ENCODE measurements around the gene INMT. TPM values are rescaled to one million over a fixed set of nuclear protein-coding genes. Genes with fewer than 3 reads are reported as not detected.

Gene INMT
- total and polyA plus RNA-seq, 12 donors = 12.3 to 57.3 (median 26.9) TPM

GRCh38 chr7:30776971-30777370 lies 25.0 kb downstream of the INMT start:
- intact Hi-C loops (cut with DNase I) = no loop called here
- Histone ChIP-seq H3K27me3 (no peaks in the 10 kb centered on the region), H3K4me1 (peaks cover 4 to 53% (median 34%) of the 10 kb centered on the region in 9 donors), H3K4me3 (no peak overlapping the region), H3K36me3 (peaks cover 0 to 41% (median 3%) of the 10 kb centered on the region in 9 donors), H3K27ac (no peak overlapping the region), H3K9me3 (no peaks in the 10 kb centered on the region)
- DNase-seq = no peak
- TF ChIP-seq, protein P1, sequence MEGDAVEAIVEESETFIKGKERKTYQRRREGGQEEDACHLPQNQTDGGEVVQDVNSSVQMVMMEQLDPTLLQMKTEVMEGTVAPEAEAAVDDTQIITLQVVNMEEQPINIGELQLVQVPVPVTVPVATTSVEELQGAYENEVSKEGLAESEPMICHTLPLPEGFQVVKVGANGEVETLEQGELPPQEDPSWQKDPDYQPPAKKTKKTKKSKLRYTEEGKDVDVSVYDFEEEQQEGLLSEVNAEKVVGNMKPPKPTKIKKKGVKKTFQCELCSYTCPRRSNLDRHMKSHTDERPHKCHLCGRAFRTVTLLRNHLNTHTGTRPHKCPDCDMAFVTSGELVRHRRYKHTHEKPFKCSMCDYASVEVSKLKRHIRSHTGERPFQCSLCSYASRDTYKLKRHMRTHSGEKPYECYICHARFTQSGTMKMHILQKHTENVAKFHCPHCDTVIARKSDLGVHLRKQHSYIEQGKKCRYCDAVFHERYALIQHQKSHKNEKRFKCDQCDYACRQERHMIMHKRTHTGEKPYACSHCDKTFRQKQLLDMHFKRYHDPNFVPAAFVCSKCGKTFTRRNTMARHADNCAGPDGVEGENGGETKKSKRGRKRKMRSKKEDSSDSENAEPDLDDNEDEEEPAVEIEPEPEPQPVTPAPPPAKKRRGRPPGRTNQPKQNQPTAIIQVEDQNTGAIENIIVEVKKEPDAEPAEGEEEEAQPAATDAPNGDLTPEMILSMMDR (IDR thresholded peaks at IDR 0.05) = no peak
- no peak for ATAC-seq
- WGBS, 2 donors = 55 to 64% methylated on average over 4 of the region's 4 CpGs

- peak overlapping the region in 9 of 10 donors; percentile 35 to 78 (median 62) for H3K27ac ChIP-seq
- no peaks in the 10 kb centered on the region for H3K27me3 ChIP-seq
- H3K9me3 ChIP-seq = no peaks in the 10 kb centered on the region
- no peak overlapping the region for H3K4me3 ChIP-seq
- TF ChIP-seq, protein P1 (IDR thresholded peaks at IDR 0.05) = no peak
- H3K4me1 ChIP-seq = peaks cover 2 to 38% (median 26%) of the 10 kb centered on the region in 9 donors
- intact Hi-C loops (cut with DNase I) = no loop called here
- H3K36me3 ChIP-seq = peaks cover 0 to 56% (median 8%) of the 10 kb centered on the region in 9 donors
- DNase-seq (peak in 1 of 2 donors; percentile 34), ATAC-seq (peak; percentile 71 to 88 (median 84))
- WGBS, 2 donors = 52 to 60% methylated on average over 15 of the region's 15 CpGs
Measured at GRCh38 chr7:30778255-30779025, 26.5 kb downstream of the INMT start.

DNA sequence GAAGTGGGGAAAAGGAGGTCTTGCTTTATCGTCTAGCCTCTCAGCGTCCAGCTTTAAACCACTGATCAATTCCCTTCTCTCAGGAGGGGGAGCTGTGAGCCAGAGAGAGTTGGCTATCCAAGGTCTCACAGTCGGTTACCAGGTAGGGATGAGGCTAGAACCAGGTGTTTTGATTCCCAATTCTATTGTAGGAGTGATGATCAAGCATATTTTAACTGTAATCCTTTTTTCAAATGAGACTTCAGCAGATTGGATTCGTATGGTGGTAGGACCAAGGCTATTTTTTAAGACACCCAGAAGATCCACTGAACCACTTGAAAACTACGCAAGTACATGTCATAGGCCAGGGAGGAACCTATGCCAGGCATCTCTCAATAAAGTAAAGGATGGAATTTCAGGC lies 27.6 kb downstream of the INMT start:
- H3K4me3 ChIP-seq = no peak overlapping the region
- peaks cover 0 to 67% (median 8%) of the 10 kb centered on the region in 9 donors for H3K36me3 ChIP-seq
- no peaks in the 10 kb centered on the region for H3K27me3 ChIP-seq
- peaks cover 2 to 37% (median 26%) of the 10 kb centered on the region in 9 donors for H3K4me1 ChIP-seq
- TF ChIP-seq, protein P1 (IDR thresholded peaks at IDR 0.05) = no peak
- H3K27ac ChIP-seq = peak overlapping the region in 6 of 10 donors; percentile 24 to 74 (median 64)
- no peaks in the 10 kb centered on the region for H3K9me3 ChIP-seq
- ATAC-seq (no peak), DNase-seq (no peak)
- 66 to 84% methylated on average over 5 of the region's 5 CpGs for WGBS, 2 donors
- intact Hi-C loops (cut with DNase I) = no loop called here

DNA sequence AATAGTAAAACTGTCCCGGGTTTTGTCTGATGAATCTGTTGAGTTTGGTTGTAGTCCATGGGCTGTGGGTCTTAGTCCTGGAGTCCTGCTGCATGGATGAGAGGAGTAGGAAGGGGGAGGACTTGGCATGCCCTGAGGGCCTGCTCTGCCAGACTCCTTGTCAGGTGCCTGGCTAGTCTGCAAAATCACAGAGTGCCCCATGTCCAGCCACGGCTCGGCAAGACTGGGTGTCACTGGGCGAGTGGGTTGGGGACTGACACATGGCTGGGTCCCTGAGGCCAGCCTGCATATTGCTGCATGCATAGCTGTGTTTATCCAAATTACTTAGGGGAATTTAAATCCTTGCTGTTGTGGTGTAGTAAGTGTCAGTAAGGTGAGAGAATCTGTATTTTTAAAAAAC lies 29.0 kb downstream of the INMT start:
- Histone ChIP-seq H3K4me3 (no peak overlapping the region), H3K4me1 (peaks cover 2 to 37% (median 26%) of the 10 kb centered on the region in 9 donors), H3K27ac (peak overlapping the region in 3 of 10 donors; percentile 21 to 72 (median 48)), H3K36me3 (peaks cover 0 to 81% (median 8%) of the 10 kb centered on the region in 9 donors), H3K9me3 (no peaks in the 10 kb centered on the region), H3K27me3 (no peaks in the 10 kb centered on the region)
- 53 to 65% methylated on average over 4 of the region's 4 CpGs for WGBS, 2 donors
- ATAC-seq = peak; percentile 64 to 92 (median 86)
- TF ChIP-seq, protein P1 (IDR thresholded peaks at IDR 0.05) = no peak
- intact Hi-C loops (cut with DNase I) = no loop called here
- peak; percentile 55 to 64 for DNase-seq
